H9 (cell line): ENCODE measurements around the gene SPATA3. TPM values are rescaled to one million over a fixed set of nuclear protein-coding genes. Genes with fewer than 3 reads are reported as not detected.
A peak's percentile ranks its signal among the peaks of the same experiment; 100 is the strongest.

Experiments used
- DNase-seq: peaks from one replicate; pipeline ENCODE4 v3.0.0-alpha.2; 2017
- H2AFZ ChIP-seq: one replicate; pipeline ENCODE4 v1.6.1; 2013; ENCODE audit warnings: mild to moderate bottlenecking, low read length, control low read depth, moderate library complexity
- H2AK5ac ChIP-seq: 2 replicates; pipeline ENCODE4 v1.6.1; 2013; ENCODE audit warnings: low read length, control low read depth, mixed read lengths; ENCODE audit not compliant: insufficient read length
- H2BK120ac ChIP-seq: one replicate; pipeline ENCODE4 v1.6.1; 2013; ENCODE audit warnings: low read depth, mild to moderate bottlenecking, low read length, control low read depth, inconsistent platforms; ENCODE audit not compliant: poor library complexity, severe bottlenecking
- H2BK12ac ChIP-seq: 2 replicates; pipeline ENCODE4 v1.6.1; 2013; ENCODE audit warnings: low read length, control low read depth, mixed read lengths, low read depth; ENCODE audit not compliant: insufficient read length
- H2BK15ac ChIP-seq: 2 replicates; pipeline ENCODE4 v1.6.1; 2013; ENCODE audit warnings: low read depth, low read length, control low read depth
- H2BK20ac ChIP-seq: one replicate; pipeline ENCODE4 v1.6.1; 2013; ENCODE audit warnings: low read depth, mild to moderate bottlenecking, low read length, control low read depth, inconsistent platforms; ENCODE audit not compliant: poor library complexity, severe bottlenecking
- H2BK5ac ChIP-seq: 2 replicates; pipeline ENCODE4 v1.6.1; 2013; ENCODE audit warnings: low read length, control low read depth, mixed read lengths; ENCODE audit not compliant: insufficient read length
- H3K14ac ChIP-seq: 2 replicates; pipeline ENCODE4 v1.6.1; 2013; ENCODE audit warnings: low read length, control low read depth; ENCODE audit not compliant: insufficient read depth
- H3K18ac ChIP-seq: 2 replicates; pipeline ENCODE4 v1.6.1; 2013; ENCODE audit warnings: low read depth, mild to moderate bottlenecking, mixed read lengths, low read length, control low read depth; ENCODE audit not compliant: insufficient read length
- H3K23ac ChIP-seq: 2 replicates; pipeline ENCODE4 v1.6.1; 2013; ENCODE audit warnings: low read length, control low read depth, mixed read lengths, low read depth; ENCODE audit not compliant: insufficient read length
- H3K23me2 ChIP-seq: 2 replicates; pipeline ENCODE4 v1.6.1; 2013; ENCODE audit warnings: low read depth, mild to moderate bottlenecking, mixed read lengths, low read length, control low read depth; ENCODE audit not compliant: insufficient read length, poor library complexity, severe bottlenecking
- H3K27ac ChIP-seq: 2 replicates; pipeline ENCODE4 v1.5.1; 2013; ENCODE audit warnings: low read length, control low read depth, mixed read lengths, low read depth; ENCODE audit not compliant: insufficient read length
- H3K27me3 ChIP-seq: 2 replicates; pipeline ENCODE4 v1.6.1; 2013; ENCODE audit warnings: low read length, control low read depth, inconsistent platforms; ENCODE audit not compliant: insufficient read depth
- H3K4ac ChIP-seq: 2 replicates; pipeline ENCODE4 v1.6.1; 2013; ENCODE audit warnings: low read depth, mild to moderate bottlenecking, control low read depth, inconsistent platforms, low read length, moderate library complexity
- H3K4me1 ChIP-seq: 2 replicates; pipeline ENCODE4 v1.6.1; 2013; ENCODE audit warnings: low read length, control low read depth, inconsistent platforms; ENCODE audit not compliant: insufficient read depth
- H3K4me2 ChIP-seq: 2 replicates; pipeline ENCODE4 v1.6.1; 2013; ENCODE audit warnings: low read length, control low read depth, mixed read lengths; ENCODE audit not compliant: insufficient read length, insufficient read depth
- H3K56ac ChIP-seq: 2 replicates; pipeline ENCODE4 v1.6.1; 2013; ENCODE audit warnings: low read depth, mild to moderate bottlenecking, mixed read lengths, low read length, control low read depth; ENCODE audit not compliant: insufficient read length
- H3K79me1 ChIP-seq: 2 replicates; pipeline ENCODE4 v1.6.1; 2013; ENCODE audit warnings: low read depth, mild to moderate bottlenecking, moderate library complexity, low read length, control low read depth, inconsistent platforms; ENCODE audit not compliant: insufficient read depth, poor library complexity, severe bottlenecking
- H3K79me2 ChIP-seq: 2 replicates; pipeline ENCODE4 v1.6.1; 2013; ENCODE audit warnings: low read length, control low read depth, inconsistent platforms; ENCODE audit not compliant: insufficient read depth
- H3K9ac ChIP-seq: 2 replicates; pipeline ENCODE4 v1.6.1; 2013; ENCODE audit warnings: low read length, control low read depth, mixed read lengths; ENCODE audit not compliant: insufficient read length; ENCODE audit errors: extremely low read depth
- H3K9me3 ChIP-seq: one replicate; pipeline ENCODE4 v1.6.1; 2013; ENCODE audit warnings: low read depth, low read length, inconsistent platforms; ENCODE audit not compliant: control insufficient read depth
- H3T11ph ChIP-seq: one replicate; pipeline ENCODE4 v1.6.1; 2013; ENCODE audit warnings: mild to moderate bottlenecking, low read length, control low read depth, inconsistent platforms
- H4K20me1 ChIP-seq: one replicate; pipeline ENCODE4 v1.6.1; 2013; ENCODE audit not compliant: control insufficient read depth, insufficient read length, insufficient read depth
- H4K5ac ChIP-seq: 2 replicates; pipeline ENCODE4 v1.6.1; 2013; ENCODE audit warnings: low read depth, mild to moderate bottlenecking, mixed read lengths, low read length, control low read depth; ENCODE audit not compliant: insufficient read length
- H4K8ac ChIP-seq: replicated peaks from 2 replicates; pipeline ENCODE4 v1.6.1; 2013; ENCODE audit warnings: low read length, control low read depth, mixed read lengths, low read depth; ENCODE audit not compliant: insufficient read length
- H4K91ac ChIP-seq: 2 replicates; pipeline ENCODE4 v1.6.1; 2013; ENCODE audit warnings: low read depth, mild to moderate bottlenecking, moderate library complexity, mixed read lengths, low read length, control low read depth; ENCODE audit not compliant: insufficient read length
- H3K27ac Mint-ChIP-seq, 3 experiments: 2 replicates in 2 of 3; 3 replicates in 1 of 3; pipeline ENCODE4 v1.8.0; 2020 to 2021; ENCODE audit warnings: mixed read lengths in 3 of 3, mild to moderate bottlenecking in 1 of 3, moderate library complexity in 1 of 3
- H3K27me3 Mint-ChIP-seq: 2 replicates; pipeline ENCODE4 v1.8.0; 2021; ENCODE audit warnings: low read depth, mild to moderate bottlenecking, moderate library complexity, mixed read lengths
- H3K36me3 Mint-ChIP-seq, 3 experiments: 2 replicates in 2 of 3; 3 replicates in 1 of 3; pipeline ENCODE4 v1.8.0; 2020 to 2021; ENCODE audit warnings: low read depth in 3 of 3, mixed read lengths in 3 of 3; ENCODE audit not compliant: insufficient read depth in 1 of 3
- H3K4me1 Mint-ChIP-seq, 2 experiments: 2 replicates each; pipeline ENCODE4 v1.8.0; 2020; ENCODE audit warnings: mixed read lengths in 2 of 2
- H3K4me3 Mint-ChIP-seq, 2 experiments: 2 replicates in 1 of 2; 3 replicates in 1 of 2; pipeline ENCODE4 v1.8.0; 2020 to 2021; ENCODE audit warnings: mild to moderate bottlenecking in 2 of 2, mixed read lengths in 2 of 2, moderate library complexity in 1 of 2
- H3K9me3 Mint-ChIP-seq, 2 experiments: 2 replicates in 1 of 2; 3 replicates in 1 of 2; pipeline ENCODE4 v1.8.0; 2020; ENCODE audit warnings: mild to moderate bottlenecking in 2 of 2, mixed read lengths in 2 of 2, moderate library complexity in 1 of 2
- WGBS: extraction: QIAGEN DNeasy Blood & Tissue Kit; methylation state at CpG from one replicate; pipeline ENCODE4 v1.1.7; 2013; ENCODE audit warnings: missing lambda C conversion rate, low lambda C conversion rate, mixed read lengths; ENCODE audit not compliant: insufficient read length; ENCODE audit errors: extremely low coverage; 5-methylcytosine and 5-hydroxymethylcytosine counted together
- total RNA-seq: library from RNA; stranded (reverse); gene quantifications from 2 replicates; pipeline ENCODE4 v1.2.1, GENCODE V29; 2021
- TF ChIP-seq, protein P1 (sequence below): fragments of 200-600 bp; sonication (generic); conservative IDR thresholded peaks from 3 replicates; pipeline ENCODE4 v1.8.0; 2021; ENCODE audit warnings: antibody characterized with exemption, mild to moderate bottlenecking

SPATA3 gene
- total RNA-seq, 1 experiment from 2014 or later: not detected

GRCh38 chr2:231037202-231037730, 41.3 kb downstream of the SPATA3 start, which contains the start of gene C2orf72:
C2orf72 (plus strand) TSS chr2:231037523; CDS start chr2:231037566, 43 bp downstream.
- Histone ChIP-seq H2BK20ac (no peak within 1 kb of the TSS), H3K14ac (no peak within 1 kb of the TSS), H2BK15ac (no peak within 1 kb of the TSS), H4K91ac (no peak within 1 kb of the TSS), H2BK5ac (no peak within 1 kb of the TSS), H3K4me1 (no peaks in the 10 kb centered on the region; the same call in 1 of the 2 replicates), H3K27ac (no peak within 1 kb of the TSS), H3K4me2 (peak within 1 kb of the TSS; percentile 78), H3K4ac (no peak within 1 kb of the TSS), H3T11ph (no peak within 1 kb of the TSS), H4K20me1 (no peaks in the 10 kb centered on the region), H2AK5ac (no peak within 1 kb of the TSS), H4K8ac (no peak within 1 kb of the TSS), H3K79me2 (no peaks in the 10 kb centered on the region), H3K23me2 (peaks cover 10% of the 10 kb centered on the region), H3K9ac (no peak within 1 kb of the TSS), H3K79me1 (no peaks in the 10 kb centered on the region), H3K18ac (no peak within 1 kb of the TSS), H2BK120ac (no peak within 1 kb of the TSS), H2AFZ (no peak within 1 kb of the TSS), H2BK12ac (no peak within 1 kb of the TSS), H3K56ac (no peak within 1 kb of the TSS), H3K27me3 (peaks cover 25% of the 10 kb centered on the region), H3K9me3 (no peaks in the 10 kb centered on the region), H3K23ac (no peak within 1 kb of the TSS), H4K5ac (no peak within 1 kb of the TSS)
- Mint-ChIP-seq H3K27me3 (peaks cover 86% of the 10 kb centered on the region), H3K9me3 (no peaks in the 10 kb centered on the region), H3K4me3 (peak within 1 kb of the TSS; percentile 54 to 84), H3K36me3 (no peaks in the 10 kb centered on the region), H3K27ac (no peak within 1 kb of the TSS), H3K4me1 (peaks cover 8 to 15% of the 10 kb centered on the region in 2 experiments; a peak in 3 of 4 replicates)
- DNase-seq: no peak
- TF ChIP-seq, protein P1, sequence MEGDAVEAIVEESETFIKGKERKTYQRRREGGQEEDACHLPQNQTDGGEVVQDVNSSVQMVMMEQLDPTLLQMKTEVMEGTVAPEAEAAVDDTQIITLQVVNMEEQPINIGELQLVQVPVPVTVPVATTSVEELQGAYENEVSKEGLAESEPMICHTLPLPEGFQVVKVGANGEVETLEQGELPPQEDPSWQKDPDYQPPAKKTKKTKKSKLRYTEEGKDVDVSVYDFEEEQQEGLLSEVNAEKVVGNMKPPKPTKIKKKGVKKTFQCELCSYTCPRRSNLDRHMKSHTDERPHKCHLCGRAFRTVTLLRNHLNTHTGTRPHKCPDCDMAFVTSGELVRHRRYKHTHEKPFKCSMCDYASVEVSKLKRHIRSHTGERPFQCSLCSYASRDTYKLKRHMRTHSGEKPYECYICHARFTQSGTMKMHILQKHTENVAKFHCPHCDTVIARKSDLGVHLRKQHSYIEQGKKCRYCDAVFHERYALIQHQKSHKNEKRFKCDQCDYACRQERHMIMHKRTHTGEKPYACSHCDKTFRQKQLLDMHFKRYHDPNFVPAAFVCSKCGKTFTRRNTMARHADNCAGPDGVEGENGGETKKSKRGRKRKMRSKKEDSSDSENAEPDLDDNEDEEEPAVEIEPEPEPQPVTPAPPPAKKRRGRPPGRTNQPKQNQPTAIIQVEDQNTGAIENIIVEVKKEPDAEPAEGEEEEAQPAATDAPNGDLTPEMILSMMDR: no peak
- WGBS: no CpG with 5 or more reads among the region's 61 CpGs
